Mesenchymal stem cell (in vitro differentiated cells and primary cell): ENCODE measurements around the gene COL23A1.

ENCODE experiments used
- DNase-seq: peaks from one replicate; pipeline ENCODE4 v3.0.0-alpha.2; 2013
- H2AFZ ChIP-seq: one replicate; pipeline ENCODE4 v1.6.1; 2013; ENCODE audit warnings: low read depth, mild to moderate bottlenecking, control low read depth, inconsistent platforms, low read length, moderate library complexity
- H2AK5ac ChIP-seq: 2 replicates; pipeline ENCODE4 v1.6.1; 2013; ENCODE audit warnings: low read length, moderate library complexity, mild to moderate bottlenecking, inconsistent platforms; ENCODE audit not compliant: severe bottlenecking
- H2BK120ac ChIP-seq: one replicate; pipeline ENCODE4 v1.6.1; 2013; ENCODE audit warnings: low read depth, mild to moderate bottlenecking, inconsistent platforms, low read length, moderate library complexity
- H2BK12ac ChIP-seq, 2 experiments: one replicate each; pipeline ENCODE4 v1.6.1; 2013; ENCODE audit warnings: inconsistent platforms in 2 of 2, low read length in 2 of 2, mild to moderate bottlenecking in 2 of 2, moderate library complexity in 2 of 2, control low read depth in 1 of 2
- H2BK15ac ChIP-seq: one replicate; pipeline ENCODE4 v1.6.1; 2013; ENCODE audit warnings: mild to moderate bottlenecking, low read depth, inconsistent platforms; ENCODE audit not compliant: poor library complexity, severe bottlenecking
- H2BK5ac ChIP-seq: 2 replicates; pipeline ENCODE4 v1.6.1; 2013; ENCODE audit warnings: low read depth, mild to moderate bottlenecking, low read length, control low read depth, inconsistent platforms; ENCODE audit not compliant: poor library complexity, severe bottlenecking
- H3K14ac ChIP-seq, 2 experiments: one replicate each; pipeline ENCODE4 v1.6.1; 2013; ENCODE audit warnings: inconsistent platforms in 2 of 2, low read length in 2 of 2, control low read depth in 1 of 2, mild to moderate bottlenecking in 1 of 2, moderate library complexity in 1 of 2
- H3K18ac ChIP-seq, 2 experiments: one replicate each; pipeline ENCODE4 v1.6.1; 2013; ENCODE audit warnings: inconsistent platforms in 2 of 2, low read length in 2 of 2, control low read depth in 1 of 2, low read depth in 1 of 2, mild to moderate bottlenecking in 1 of 2
- H3K23ac ChIP-seq, 2 experiments: one replicate each; pipeline ENCODE4 v1.6.1; 2013; ENCODE audit warnings: inconsistent platforms in 2 of 2, low read length in 2 of 2, mild to moderate bottlenecking in 2 of 2, moderate library complexity in 2 of 2, control low read depth in 1 of 2
- H3K27ac ChIP-seq: 2 replicates; pipeline ENCODE4 v1.5.1; 2013; ENCODE audit warnings: mild to moderate bottlenecking, moderate library complexity, low read length, control low read depth, inconsistent platforms; ENCODE audit not compliant: poor library complexity, severe bottlenecking
- H3K27me3 ChIP-seq, 2 experiments: 2 replicates each; pipeline versions ENCODE4 v1.6.1 to v1.7.0; 2013; ENCODE audit warnings: low read length in 2 of 2, mild to moderate bottlenecking in 2 of 2, moderate library complexity in 2 of 2, control low read depth in 1 of 2, inconsistent platforms in 1 of 2; ENCODE audit not compliant: control insufficient read depth in 1 of 2, insufficient read depth in 1 of 2
- H3K36me3 ChIP-seq, 2 experiments: 2 replicates each; pipeline versions ENCODE4 v1.6.1 to v1.7.0; 2013; ENCODE audit warnings: low read length in 2 of 2, control low read depth in 1 of 2, inconsistent platforms in 1 of 2, low read depth in 1 of 2, mild to moderate bottlenecking in 1 of 2; ENCODE audit not compliant: insufficient read depth in 2 of 2, control insufficient read depth in 1 of 2
- H3K4ac ChIP-seq, 2 experiments: one replicate each; pipeline ENCODE4 v1.6.1; 2013; ENCODE audit warnings: inconsistent platforms in 2 of 2, low read length in 2 of 2, mild to moderate bottlenecking in 2 of 2, moderate library complexity in 2 of 2, control low read depth in 1 of 2, low read depth in 1 of 2
- H3K4me1 ChIP-seq: 2 replicates; pipeline ENCODE4 v1.6.1; 2013; ENCODE audit warnings: low read depth, low read length, control low read depth; ENCODE audit not compliant: control insufficient read depth, insufficient read depth
- H3K4me2 ChIP-seq: 2 replicates; pipeline ENCODE4 v1.6.1; 2013; ENCODE audit warnings: low read length, mild to moderate bottlenecking, inconsistent platforms; ENCODE audit not compliant: poor library complexity, severe bottlenecking
- H3K4me3 ChIP-seq, 2 experiments: 2 replicates each; pipeline versions ENCODE4 v1.5.1 to v1.7.0; 2013; ENCODE audit warnings: low read length in 2 of 2, mild to moderate bottlenecking in 2 of 2, control low read depth in 1 of 2, low read depth in 1 of 2; ENCODE audit not compliant: insufficient read depth in 1 of 2
- H3K79me1 ChIP-seq: replicated peaks from 2 replicates; pipeline ENCODE4 v1.6.1; 2013; ENCODE audit warnings: mild to moderate bottlenecking, control low read depth, low read length, inconsistent platforms; ENCODE audit not compliant: poor library complexity, severe bottlenecking
- H3K9ac ChIP-seq: 2 replicates; pipeline ENCODE4 v1.7.0; 2013; ENCODE audit warnings: mild to moderate bottlenecking, low read length, moderate library complexity
- H3K9me3 ChIP-seq: 2 replicates; pipeline ENCODE4 v1.7.0; 2013; ENCODE audit warnings: mild to moderate bottlenecking, low read length; ENCODE audit not compliant: control insufficient read depth
- H4K8ac ChIP-seq: one replicate; pipeline ENCODE4 v1.6.1; 2013; ENCODE audit warnings: inconsistent platforms, mild to moderate bottlenecking, low read length, moderate library complexity
- H4K91ac ChIP-seq: one replicate; pipeline ENCODE4 v1.6.1; 2013; ENCODE audit warnings: mild to moderate bottlenecking, low read length, inconsistent platforms
- WGBS: methylation state at CpG from one replicate; pipeline ENCODE4 v1.1.7; 2013; ENCODE audit warnings: mixed read lengths; 5-methylcytosine and 5-hydroxymethylcytosine counted together

Gene COL23A1

DNA sequence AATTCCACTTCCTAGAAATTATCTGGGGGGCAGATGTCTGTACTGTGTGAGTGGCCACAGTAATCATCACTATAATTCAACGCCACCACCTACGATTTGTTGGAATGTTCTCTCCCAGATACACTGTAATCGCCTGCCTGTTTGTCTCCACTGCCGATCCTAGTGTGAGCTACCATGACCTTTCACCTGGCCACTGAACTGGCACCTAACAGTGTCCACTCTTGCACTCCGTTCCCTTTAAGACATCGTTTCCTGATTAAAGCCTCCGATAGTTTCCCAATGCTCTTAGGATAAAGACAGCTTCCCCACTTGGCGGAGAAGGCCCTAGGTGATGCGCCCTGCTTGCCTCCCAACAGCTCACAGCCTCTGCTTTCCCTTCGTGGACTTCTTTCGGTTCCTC, 361.6 kb downstream of the COL23A1 start:
- Histone ChIP-seq H2BK15ac (no peak overlapping the region), H3K9ac (no peak overlapping the region), H3K4me1 (peaks cover 32% of the 10 kb centered on the region), H2BK5ac (no peak overlapping the region), H3K4me2 (no peak overlapping the region), H2BK12ac (no peak overlapping the region), H3K4ac (no peak overlapping the region), H2AK5ac (no peak overlapping the region), H3K36me3 (peaks cover 53 to 57% of the 10 kb centered on the region in 2 experiments), H3K4me3 (no peak overlapping the region), H3K14ac (no peak overlapping the region), H4K8ac (no peak overlapping the region), H3K27ac (no peak overlapping the region), H4K91ac (no peak overlapping the region), H3K79me1 (peaks cover 58% of the 10 kb centered on the region), H2BK120ac (no peak overlapping the region), H3K9me3 (peaks cover 4% of the 10 kb centered on the region), H3K27me3 (no peaks in the 10 kb centered on the region), H3K18ac (no peak overlapping the region), H2AFZ (no peak overlapping the region), H3K23ac (no peak overlapping the region)
- 98% methylated on average over 11 of the region's 11 CpGs for WGBS
- no peak for DNase-seq

DNA sequence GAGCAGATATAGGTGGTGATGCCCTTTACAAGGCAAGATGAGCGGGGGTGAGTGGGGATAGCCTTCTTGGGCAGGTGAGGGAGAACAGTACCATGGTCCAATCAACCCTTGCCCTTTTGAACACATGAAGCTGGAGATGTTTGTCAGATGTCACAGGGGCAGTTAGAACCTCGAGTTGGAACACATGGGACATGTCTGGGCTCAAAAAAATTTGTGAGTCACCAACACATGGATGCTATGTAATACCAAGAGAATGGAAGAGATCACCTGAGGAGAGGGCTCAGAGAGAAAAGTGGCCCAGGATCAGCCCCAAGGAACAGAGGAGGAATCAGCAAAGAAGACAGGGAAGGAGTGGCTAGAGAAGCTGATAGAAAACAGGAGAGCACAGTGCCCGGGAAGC, 362.3 kb downstream of the COL23A1 start:
- no peak for DNase-seq
- 93% methylated on average over 3 of the region's 3 CpGs for WGBS
- peaks cover 4% of the 10 kb centered on the region for H3K9me3 ChIP-seq
- H2BK12ac ChIP-seq: no peak overlapping the region
- no peak overlapping the region for H3K18ac ChIP-seq
- no peak overlapping the region for H2BK120ac ChIP-seq
- peaks cover 33% of the 10 kb centered on the region for H3K4me1 ChIP-seq
- H3K23ac ChIP-seq: no peak overlapping the region
- no peak overlapping the region for H4K91ac ChIP-seq
- no peak overlapping the region for H4K8ac ChIP-seq
- H3K27ac ChIP-seq: no peak overlapping the region
- H2BK15ac ChIP-seq: no peak overlapping the region
- H3K27me3 ChIP-seq: no peaks in the 10 kb centered on the region
- no peak overlapping the region for H3K4me2 ChIP-seq
- H3K4me3 ChIP-seq: no peak overlapping the region
- no peak overlapping the region for H3K4ac ChIP-seq
- peaks cover 65% of the 10 kb centered on the region for H3K79me1 ChIP-seq
- H2AFZ ChIP-seq: no peak overlapping the region
- H3K14ac ChIP-seq: no peak overlapping the region
- peaks cover 59 to 64% of the 10 kb centered on the region in 2 experiments for H3K36me3 ChIP-seq
- H2AK5ac ChIP-seq: no peak overlapping the region
- H3K9ac ChIP-seq: no peak overlapping the region
- no peak overlapping the region for H2BK5ac ChIP-seq

DNA sequence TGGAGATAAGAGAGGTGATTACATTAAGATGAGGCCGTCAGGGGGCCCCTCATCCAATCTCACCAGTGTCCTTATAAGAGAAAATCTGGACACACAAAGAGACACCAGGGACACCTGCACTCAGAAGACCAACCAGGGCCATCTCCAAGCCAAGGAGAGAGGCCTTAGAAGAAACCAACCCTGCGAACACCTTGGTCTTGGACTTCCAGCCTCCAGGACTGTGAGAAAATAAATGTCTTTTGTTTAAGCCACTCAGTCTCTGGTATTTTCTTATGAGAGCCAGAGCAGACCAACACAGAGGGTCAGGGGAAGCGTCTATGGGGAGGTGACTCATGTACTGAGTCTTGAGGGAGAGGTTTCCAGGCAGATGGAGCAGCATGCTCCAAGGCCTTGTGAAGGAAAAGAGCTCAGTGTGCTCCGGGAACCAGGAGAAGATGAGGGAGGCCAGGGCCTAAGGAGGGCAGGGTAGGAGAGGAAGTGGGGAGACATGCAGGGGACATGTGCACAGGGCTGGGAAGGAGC, 363.0 kb downstream of the COL23A1 start:
- H4K91ac ChIP-seq: no peak overlapping the region
- peak; percentile 56 for DNase-seq
- no peak overlapping the region for H2AFZ ChIP-seq
- peaks cover 28% of the 10 kb centered on the region for H3K4me1 ChIP-seq
- H3K9me3 ChIP-seq: peaks cover 4% of the 10 kb centered on the region
- H2BK15ac ChIP-seq: no peak overlapping the region
- H3K14ac ChIP-seq: no peak overlapping the region
- H3K18ac ChIP-seq: no peak overlapping the region
- no peak overlapping the region for H2AK5ac ChIP-seq
- H3K36me3 ChIP-seq: peaks cover 66 to 71% of the 10 kb centered on the region in 2 experiments
- H3K23ac ChIP-seq: no peak overlapping the region
- H3K9ac ChIP-seq: no peak overlapping the region
- H3K4me2 ChIP-seq: no peak overlapping the region
- peaks cover 70% of the 10 kb centered on the region for H3K79me1 ChIP-seq
- no peak overlapping the region for H3K4ac ChIP-seq
- no peak overlapping the region for H2BK5ac ChIP-seq
- 82% methylated on average over 3 of the region's 4 CpGs for WGBS
- no peak overlapping the region for H4K8ac ChIP-seq
- H2BK120ac ChIP-seq: no peak overlapping the region
- H3K27ac ChIP-seq: no peak overlapping the region
- no peaks in the 10 kb centered on the region for H3K27me3 ChIP-seq
- H2BK12ac ChIP-seq: no peak overlapping the region
- no peak overlapping the region for H3K4me3 ChIP-seq

DNA sequence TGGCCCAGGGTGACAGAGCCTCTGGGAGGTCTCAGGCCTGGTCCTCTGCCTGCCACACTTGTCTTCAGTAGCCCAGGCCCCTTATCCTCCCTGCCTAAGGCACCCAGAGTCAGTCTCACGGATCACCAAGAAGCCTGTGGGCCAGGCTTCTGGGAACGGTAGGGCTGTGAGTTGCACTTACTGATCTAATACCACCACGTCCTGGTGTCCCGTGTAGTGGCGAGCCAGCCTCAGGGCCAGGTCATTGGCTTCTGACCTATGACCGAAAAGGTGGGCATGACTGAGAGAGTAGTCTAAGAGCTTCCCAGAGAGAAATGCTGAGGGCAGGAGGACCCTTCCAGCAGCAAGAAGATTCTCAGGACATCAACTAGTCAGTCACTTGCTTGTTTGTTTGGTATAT, 365.0 kb downstream of the COL23A1 start:
- no peak overlapping the region for H2AK5ac ChIP-seq
- H3K14ac ChIP-seq: no peak overlapping the region
- peaks cover 67% of the 10 kb centered on the region for H3K79me1 ChIP-seq
- DNase-seq: no peak
- no peaks in the 10 kb centered on the region for H3K27me3 ChIP-seq
- no peak overlapping the region for H4K91ac ChIP-seq
- H3K9me3 ChIP-seq: peaks cover 4% of the 10 kb centered on the region
- no peak overlapping the region for H2BK12ac ChIP-seq
- no peak overlapping the region for H3K18ac ChIP-seq
- H2AFZ ChIP-seq: no peak overlapping the region
- H3K4me2 ChIP-seq: no peak overlapping the region
- peaks cover 71 to 84% of the 10 kb centered on the region in 2 experiments for H3K36me3 ChIP-seq
- H3K4ac ChIP-seq: no peak overlapping the region
- H2BK15ac ChIP-seq: no peak overlapping the region
- no peak overlapping the region for H2BK120ac ChIP-seq
- H3K9ac ChIP-seq: no peak overlapping the region
- no peak overlapping the region for H3K23ac ChIP-seq
- no peak overlapping the region for H3K4me3 ChIP-seq
- no peak overlapping the region for H4K8ac ChIP-seq
- H2BK5ac ChIP-seq: no peak overlapping the region
- 98% methylated on average over 6 of the region's 6 CpGs for WGBS
- no peak overlapping the region for H3K27ac ChIP-seq
- H3K4me1 ChIP-seq: peaks cover 14% of the 10 kb centered on the region
